Measurements from ENCODE around the gene RAMP3.

The RAMP3 gene

GRCh38 chr7:45155941-45156340 lies 1.6 kb upstream of the RAMP3 start:
- no peak overlapping the region for H3K4me2 ChIP-seq
- peaks cover 3% of the 10 kb centered on the region for H3K4me1 ChIP-seq (ENCODE audit: low read depth, poor library complexity, severe bottlenecking)
- no peak for TF ChIP-seq CTCF (conservative IDR thresholded peaks at IDR 0.05; ENCODE audit: low read depth, low read length)
- no peak overlapping the region for H3K9ac ChIP-seq
- H3K79me2 ChIP-seq (ENCODE audit: insufficient read depth, low read depth), result no peaks in the 10 kb centered on the region
- no peaks in the 10 kb centered on the region for H3K36me3 ChIP-seq (ENCODE audit: insufficient read depth)
- H4K20me1 ChIP-seq (ENCODE audit: insufficient read depth), result no peaks in the 10 kb centered on the region
- no peak overlapping the region for H3K4me3 ChIP-seq (IDR thresholded peaks at IDR 0.05; ENCODE audit: insufficient read depth, low read depth, low read length)
- no peaks in the 10 kb centered on the region for H3K27me3 ChIP-seq (ENCODE audit: insufficient read depth, low read depth)
- no peak overlapping the region for H2AFZ ChIP-seq (ENCODE audit: low read depth)
- H3K27ac ChIP-seq, result no peak overlapping the region

GRCh38 chr7:45156516-45157272 lies 897 bp upstream of the RAMP3 start:
- no peaks in the 10 kb centered on the region for H3K36me3 ChIP-seq (ENCODE audit: insufficient read depth)
- peaks cover 3% of the 10 kb centered on the region for H3K4me1 ChIP-seq (ENCODE audit: low read depth, poor library complexity, severe bottlenecking)
- no peaks in the 10 kb centered on the region for H3K79me2 ChIP-seq (ENCODE audit: insufficient read depth, low read depth)
- H3K27me3 ChIP-seq (ENCODE audit: insufficient read depth, low read depth), result no peaks in the 10 kb centered on the region
- H4K20me1 ChIP-seq (ENCODE audit: insufficient read depth), result no peaks in the 10 kb centered on the region
- no peak overlapping the region for H3K27ac ChIP-seq
- H3K4me2 ChIP-seq, result no peak overlapping the region
- no peak overlapping the region for H2AFZ ChIP-seq (ENCODE audit: low read depth)
- TF ChIP-seq CTCF (conservative IDR thresholded peaks at IDR 0.05; ENCODE audit: low read depth, low read length), result no peak
- H3K9ac ChIP-seq, result no peak overlapping the region
- H3K4me3 ChIP-seq (IDR thresholded peaks at IDR 0.05; ENCODE audit: insufficient read depth, low read depth, low read length), result no peak overlapping the region

GRCh38 chr7:45157286-45157652 lies 322 bp upstream of the RAMP3 start:
- H3K27me3 ChIP-seq (ENCODE audit: insufficient read depth, low read depth), result no peaks in the 10 kb centered on the region
- H2AFZ ChIP-seq (ENCODE audit: low read depth), result no peak overlapping the region
- H4K20me1 ChIP-seq (ENCODE audit: insufficient read depth), result no peaks in the 10 kb centered on the region
- H3K4me3 ChIP-seq (IDR thresholded peaks at IDR 0.05; ENCODE audit: insufficient read depth, low read depth, low read length), result no peak overlapping the region
- no peak overlapping the region for H3K9ac ChIP-seq
- no peak overlapping the region for H3K4me2 ChIP-seq
- no peaks in the 10 kb centered on the region for H3K79me2 ChIP-seq (ENCODE audit: insufficient read depth, low read depth)
- peaks cover 3% of the 10 kb centered on the region for H3K4me1 ChIP-seq (ENCODE audit: low read depth, poor library complexity, severe bottlenecking)
- no peak overlapping the region for H3K27ac ChIP-seq
- no peak for TF ChIP-seq CTCF (conservative IDR thresholded peaks at IDR 0.05; ENCODE audit: low read depth, low read length)
- H3K36me3 ChIP-seq (ENCODE audit: insufficient read depth), result no peaks in the 10 kb centered on the region

GRCh38 chr7:45158471-45158870 lies 880 bp downstream of the RAMP3 start:
- Histone ChIP-seq H3K4me1 (ENCODE audit: low read depth, poor library complexity, severe bottlenecking) (peaks cover 3% of the 10 kb centered on the region), H3K4me2 (no peak overlapping the region), H2AFZ (ENCODE audit: low read depth) (no peak overlapping the region), H3K4me3 (IDR thresholded peaks at IDR 0.05; ENCODE audit: insufficient read depth, low read depth, low read length) (no peak overlapping the region), H4K20me1 (ENCODE audit: insufficient read depth) (no peaks in the 10 kb centered on the region), H3K9ac (no peak overlapping the region), H3K36me3 (ENCODE audit: insufficient read depth) (no peaks in the 10 kb centered on the region), H3K79me2 (ENCODE audit: insufficient read depth, low read depth) (no peaks in the 10 kb centered on the region), H3K27ac (no peak overlapping the region), H3K27me3 (ENCODE audit: insufficient read depth, low read depth) (no peaks in the 10 kb centered on the region)
- no peak for TF ChIP-seq CTCF (conservative IDR thresholded peaks at IDR 0.05; ENCODE audit: low read depth, low read length)
